Activated B cell treated with CpG ODN at 0.5 μM for 24 hours (primary cell): ENCODE data around the gene OR52I2. TPM values are rescaled to one million over a fixed set of nuclear protein-coding genes. Genes with fewer than 3 reads are reported as not detected.

Experiments used
- ATAC-seq: fragments of 200-7000 bp; cut with Tn5 transposase; one replicate; pipeline ENCODE4 v1.10.0; 2021; ENCODE audit warnings: low read depth, mild to moderate bottlenecking, moderate library complexity
- CTCF ChIA-PET: fragments of 350-600 bp; sonication (Branson Sonifier 250); formaldehyde crosslinking; loops from one replicate; lab custom pipeline; 2021; ENCODE audit warnings: antibody characterized with exemption; lab: Charles Lee
- POLR2A ChIA-PET: fragments of 350-600 bp; sonication (Branson Sonifier 250); formaldehyde crosslinking; loops from one replicate; lab custom pipeline; 2021; ENCODE audit warnings: antibody characterized with exemption; lab: Charles Lee
- DNase-seq: peaks from one replicate; pipeline ENCODE4 v3.0.0; 2022
- H3K27ac Mint-ChIP-seq: one replicate; pipeline ENCODE4 v1.8.0; 2020; ENCODE audit warnings: mixed read lengths
- H3K27me3 Mint-ChIP-seq: one replicate; pipeline ENCODE4 v1.8.0; 2021; ENCODE audit warnings: mixed read lengths
- H3K36me3 Mint-ChIP-seq: one replicate; pipeline ENCODE4 v1.8.0; 2021; ENCODE audit warnings: low read depth, mixed read lengths
- H3K4me1 Mint-ChIP-seq: one replicate; pipeline ENCODE4 v1.8.0; 2021; ENCODE audit warnings: mixed read lengths
- H3K4me3 Mint-ChIP-seq: one replicate; pipeline ENCODE4 v1.8.0; 2020; ENCODE audit warnings: mild to moderate bottlenecking, mixed read lengths
- H3K9me3 Mint-ChIP-seq: one replicate; pipeline ENCODE4 v1.8.0; 2020; ENCODE audit warnings: mixed read lengths
- CTCF ChIP-seq: fragments of 200-600 bp; IDR thresholded peaks from one replicate; pipeline ENCODE4 v1.8.0; 2022; ENCODE audit warnings: antibody characterized with exemption, mild to moderate bottlenecking
- intact Hi-C: fragments of 100-400 bp; cut with micrococcal nuclease; formaldehyde crosslinking; loops from one replicate; pipeline ENCODE4 v1.15.1; 2024
- total RNA-seq: library from RNA; stranded (reverse); gene quantifications from 2 replicates; pipeline ENCODE4 v1.2.3, GENCODE V29; 2022

Gene OR52I2
- total RNA-seq, 1 donor from 2014 or later, result not detected

GRCh38 chr11:4615856-4616444, 34.4 kb downstream of the OR52I2 start:
- Mint-ChIP-seq H3K36me3 (no peaks in the 10 kb centered on the region), H3K27me3 (peaks cover 16% of the 10 kb centered on the region), H3K4me3 (no peak overlapping the region), H3K27ac (no peak overlapping the region), H3K9me3 (no peaks in the 10 kb centered on the region), H3K4me1 (no peaks in the 10 kb centered on the region)
- no peak for ATAC-seq
- ChIA-PET POLR2A (no interaction called here), CTCF (no interaction called here)
- no peak for DNase-seq
- no peak for TF ChIP-seq CTCF
- intact Hi-C loops, result no loop called here

- H3K4me1 Mint-ChIP-seq, result no peaks in the 10 kb centered on the region
- CTCF ChIA-PET, result no interaction called here
- no peaks in the 10 kb centered on the region for H3K36me3 Mint-ChIP-seq
- DNase-seq, result no peak
- POLR2A ChIA-PET, result no interaction called here
- H3K4me3 Mint-ChIP-seq, result no peak overlapping the region
- intact Hi-C loops, result no loop called here
- no peaks in the 10 kb centered on the region for H3K9me3 Mint-ChIP-seq
- no peak overlapping the region for H3K27ac Mint-ChIP-seq
- no peak for ATAC-seq
- peaks cover 20% of the 10 kb centered on the region for H3K27me3 Mint-ChIP-seq
- no peak for TF ChIP-seq CTCF
Measured at GRCh38 chr11:4619514-4619913, 38.0 kb downstream of the OR52I2 start.

- Mint-ChIP-seq H3K27ac (no peak overlapping the region), H3K4me1 (no peaks in the 10 kb centered on the region), H3K4me3 (no peak overlapping the region), H3K9me3 (peaks cover 10% of the 10 kb centered on the region), H3K27me3 (peaks cover 36% of the 10 kb centered on the region), H3K36me3 (no peaks in the 10 kb centered on the region)
- no peak for DNase-seq
- no peak for TF ChIP-seq CTCF
- ChIA-PET CTCF (interaction anchor here (2.1 to 2.2 kb wide), 2 partner anchors 10 to 11 kb away, joined by 5 to 9 read pairs; partner anchors contain the start of gene OR51D1), POLR2A (interaction anchor here (0.6 kb wide), 1 partner anchor 45 kb away, joined by 3 read pairs; no protein-coding TSS in a partner anchor)
- no peak for ATAC-seq
- intact Hi-C loops, result loop anchor here (5.0 kb wide), 1 partner anchor 1736 kb away; no protein-coding TSS in a partner anchor
Measured at GRCh38 chr11:4626207-4627099, 44.9 kb downstream of the OR52I2 start.

GRCh38 chr11:4636136-4636535, 54.6 kb downstream of the OR52I2 start:
- Mint-ChIP-seq H3K4me3 (no peak overlapping the region), H3K27me3 (peaks cover 7% of the 10 kb centered on the region), H3K4me1 (no peaks in the 10 kb centered on the region), H3K9me3 (no peaks in the 10 kb centered on the region), H3K36me3 (no peaks in the 10 kb centered on the region), H3K27ac (no peak overlapping the region)
- no peak for TF ChIP-seq CTCF
- ATAC-seq (no peak), DNase-seq (no peak)
- CTCF ChIA-PET, result interaction anchor here (0.8 to 2.6 kb wide), 12 partner anchors 8 to 1719 kb away, joined by 3 to 14 read pairs (median 5); partner anchors contain the start of gene TRIM68
- intact Hi-C loops, result loop anchor here (2.0 to 10.0 kb wide), 3 partner anchors 451 to 1717 kb away; partner anchors contain the start of gene OR51M1
- POLR2A ChIA-PET, result no interaction called here
